Suppressor macrophage (primary cell): ENCODE results near the gene SDK1.

Source experiments
- DNase-seq, 4 experiments: peaks; one replicate each; pipeline ENCODE4 v3.0.0-alpha.2; 2020 to 2022
- total RNA-seq, 17 experiments: gene quantifications; one replicate each; lab custom pipeline; 2026; ENCODE audit warnings: mixed read lengths in 6 of 17, inconsistent platforms in 3 of 17; lab: John Stamatoyannopoulos, UW

SDK1 gene, protein sequence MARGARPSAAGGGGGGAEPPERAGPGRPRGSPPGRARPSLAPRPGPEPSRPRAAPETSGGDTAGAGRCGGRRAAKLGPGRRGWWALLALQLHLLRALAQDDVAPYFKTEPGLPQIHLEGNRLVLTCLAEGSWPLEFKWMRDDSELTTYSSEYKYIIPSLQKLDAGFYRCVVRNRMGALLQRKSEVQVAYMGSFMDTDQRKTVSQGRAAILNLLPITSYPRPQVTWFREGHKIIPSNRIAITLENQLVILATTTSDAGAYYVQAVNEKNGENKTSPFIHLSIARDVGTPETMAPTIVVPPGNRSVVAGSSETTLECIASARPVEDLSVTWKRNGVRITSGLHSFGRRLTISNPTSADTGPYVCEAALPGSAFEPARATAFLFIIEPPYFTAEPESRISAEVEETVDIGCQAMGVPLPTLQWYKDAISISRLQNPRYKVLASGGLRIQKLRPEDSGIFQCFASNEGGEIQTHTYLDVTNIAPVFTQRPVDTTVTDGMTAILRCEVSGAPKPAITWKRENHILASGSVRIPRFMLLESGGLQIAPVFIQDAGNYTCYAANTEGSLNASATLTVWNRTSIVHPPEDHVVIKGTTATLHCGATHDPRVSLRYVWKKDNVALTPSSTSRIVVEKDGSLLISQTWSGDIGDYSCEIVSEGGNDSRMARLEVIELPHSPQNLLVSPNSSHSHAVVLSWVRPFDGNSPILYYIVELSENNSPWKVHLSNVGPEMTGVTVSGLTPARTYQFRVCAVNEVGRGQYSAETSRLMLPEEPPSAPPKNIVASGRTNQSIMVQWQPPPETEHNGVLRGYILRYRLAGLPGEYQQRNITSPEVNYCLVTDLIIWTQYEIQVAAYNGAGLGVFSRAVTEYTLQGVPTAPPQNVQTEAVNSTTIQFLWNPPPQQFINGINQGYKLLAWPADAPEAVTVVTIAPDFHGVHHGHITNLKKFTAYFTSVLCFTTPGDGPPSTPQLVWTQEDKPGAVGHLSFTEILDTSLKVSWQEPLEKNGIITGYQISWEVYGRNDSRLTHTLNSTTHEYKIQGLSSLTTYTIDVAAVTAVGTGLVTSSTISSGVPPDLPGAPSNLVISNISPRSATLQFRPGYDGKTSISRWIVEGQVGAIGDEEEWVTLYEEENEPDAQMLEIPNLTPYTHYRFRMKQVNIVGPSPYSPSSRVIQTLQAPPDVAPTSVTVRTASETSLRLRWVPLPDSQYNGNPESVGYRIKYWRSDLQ (N-terminal part only)
- total RNA-seq, result 0.14 to 8.0 (median 0.62) reads per million in 17 experiments

DNA sequence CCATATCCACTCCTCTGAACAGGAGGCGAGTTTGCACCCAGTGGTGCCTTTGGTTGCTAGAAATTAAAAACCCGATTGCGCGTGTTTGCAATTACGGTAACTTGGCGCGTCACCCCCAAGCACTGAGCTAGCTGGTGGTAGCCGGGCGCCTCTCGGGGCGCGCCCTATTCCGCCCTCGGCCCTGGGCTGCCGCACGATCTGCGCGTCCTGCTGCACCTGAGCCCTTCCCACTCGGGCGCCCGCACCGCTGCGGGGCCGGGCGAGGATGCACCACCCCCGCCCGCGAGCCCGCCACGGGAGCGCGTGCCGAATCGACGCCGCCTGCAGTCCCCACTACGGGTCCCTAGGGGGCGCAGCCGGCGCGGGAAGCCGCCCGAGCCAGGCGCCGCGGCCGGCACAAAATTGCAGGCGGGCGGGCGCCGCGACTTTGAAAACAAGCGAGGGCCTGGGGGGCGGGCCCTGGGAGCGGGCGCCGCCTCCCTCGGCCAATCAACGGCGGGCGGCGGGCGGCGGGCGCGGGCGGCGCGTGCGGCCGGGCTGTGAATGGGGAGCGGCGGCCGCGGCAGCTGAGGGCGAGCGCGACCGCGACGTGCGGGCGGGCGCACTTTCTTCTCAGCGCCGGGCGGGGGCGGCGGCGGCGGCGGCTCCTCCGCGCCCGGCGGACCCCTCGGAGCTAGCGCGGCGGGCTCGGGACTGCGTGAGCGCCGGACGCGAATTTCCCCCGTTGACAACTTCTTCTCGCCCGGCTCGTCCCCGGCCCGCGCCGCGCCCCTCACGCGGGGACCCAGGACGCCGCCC is at the start of gene SDK1:
TSS of gene SDK1 (plus strand) at position 602 of the 798 bp plus-strand sequence. CDS start 335 bp downstream, outside the sequence.
- DNase-seq, result peak; percentile 92 to 97 (median 96)

DNA sequence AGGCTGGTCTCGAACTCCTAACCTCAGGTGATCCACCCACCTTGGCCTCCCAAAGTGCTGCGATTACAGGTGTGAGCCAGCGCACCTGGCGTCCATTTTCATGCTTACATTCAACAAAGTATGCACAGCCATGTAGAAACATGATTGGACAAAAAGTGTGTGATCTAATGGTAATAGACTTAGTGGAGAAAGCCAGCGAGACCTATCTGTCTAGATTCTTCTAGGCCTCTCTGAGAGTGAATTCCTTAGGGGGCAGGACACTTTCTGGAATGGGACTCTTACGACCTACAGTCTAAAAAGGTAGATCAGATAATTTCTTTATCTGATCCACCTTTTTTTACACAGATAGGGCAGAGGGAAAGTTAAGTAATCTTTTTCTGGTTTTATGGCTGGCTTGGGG is 46.3 kb upstream of the SDK1 start:
- no peak for DNase-seq

DNA sequence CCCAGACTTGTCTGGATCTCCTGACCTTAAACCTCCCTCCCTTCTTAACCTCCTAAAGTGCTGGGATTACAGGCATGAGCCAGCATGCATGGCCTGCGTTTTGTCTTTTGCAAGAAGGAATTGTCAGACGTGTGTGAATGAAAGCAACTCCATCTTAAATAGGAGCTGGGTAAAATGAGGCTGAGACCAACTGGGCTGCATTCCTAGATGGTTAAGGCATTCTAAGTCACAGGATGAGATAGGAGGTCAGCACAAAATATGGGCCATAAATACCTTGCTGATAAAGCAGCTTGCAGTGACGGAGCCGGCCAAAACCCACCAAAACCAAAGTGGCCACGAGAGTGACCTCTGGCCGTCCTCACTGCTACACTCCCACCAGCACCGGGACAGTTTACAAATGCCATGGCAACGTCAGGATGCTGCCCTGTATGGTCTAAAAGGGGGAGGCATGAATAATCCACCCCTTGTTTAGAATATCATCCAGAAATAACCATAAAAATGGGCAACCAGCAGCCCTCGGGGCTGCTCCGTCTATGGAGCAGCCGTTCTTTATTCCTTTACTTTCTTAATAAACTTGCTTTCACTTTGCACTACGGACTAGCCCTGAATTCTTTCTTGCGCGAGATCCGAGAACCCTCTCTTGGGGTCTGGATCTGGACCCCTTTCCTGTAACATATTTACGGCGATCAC is 41.2 kb upstream of the SDK1 start:
- no peak for DNase-seq

DNA sequence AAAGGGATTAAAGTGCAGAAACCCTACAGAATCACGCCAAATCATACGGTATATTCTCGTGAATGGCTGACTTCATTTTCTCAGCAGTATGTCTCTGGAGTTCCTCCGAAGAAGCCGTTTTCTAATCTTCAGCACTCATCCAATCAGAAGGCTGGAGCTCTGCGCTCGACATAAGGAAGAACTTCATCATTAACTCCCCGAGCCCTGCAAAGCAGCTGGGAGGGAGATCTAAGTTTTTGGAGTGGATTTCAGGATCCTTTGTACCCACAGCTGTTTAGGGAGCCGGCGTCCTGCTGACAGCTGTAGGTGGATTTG is 40.7 kb upstream of the SDK1 start:
- DNase-seq, result no peak

DNA sequence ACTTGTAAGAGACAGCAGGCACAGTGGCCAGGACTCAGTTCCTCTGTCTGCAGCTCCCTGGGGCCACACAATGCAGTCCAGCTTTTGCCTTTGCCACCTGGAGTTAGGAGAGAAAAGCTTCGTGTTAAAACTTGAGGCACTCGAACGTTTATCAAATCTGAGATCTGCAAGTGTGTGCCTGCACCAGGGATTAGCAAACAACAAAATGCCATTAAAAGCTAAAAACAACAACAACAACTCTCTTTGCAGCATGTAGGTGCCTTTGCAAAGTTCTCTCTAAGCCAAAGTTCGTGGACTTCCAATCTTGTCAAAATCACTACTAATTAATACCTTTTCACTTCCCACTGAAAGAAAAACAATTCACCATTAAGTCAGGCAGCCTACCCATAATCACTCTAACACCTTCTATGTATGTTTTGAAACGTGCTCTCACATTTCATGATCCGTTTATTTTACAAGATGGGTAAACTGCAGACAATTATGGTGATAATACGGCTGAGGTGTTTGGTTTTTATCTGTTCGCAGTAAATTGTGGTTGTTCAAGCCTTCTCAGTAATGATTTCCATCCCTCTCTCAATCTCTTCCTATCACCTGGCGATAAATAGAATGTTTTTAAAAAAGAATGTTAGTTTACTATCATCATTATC is 36.2 kb upstream of the SDK1 start:
- no peak for DNase-seq

DNA sequence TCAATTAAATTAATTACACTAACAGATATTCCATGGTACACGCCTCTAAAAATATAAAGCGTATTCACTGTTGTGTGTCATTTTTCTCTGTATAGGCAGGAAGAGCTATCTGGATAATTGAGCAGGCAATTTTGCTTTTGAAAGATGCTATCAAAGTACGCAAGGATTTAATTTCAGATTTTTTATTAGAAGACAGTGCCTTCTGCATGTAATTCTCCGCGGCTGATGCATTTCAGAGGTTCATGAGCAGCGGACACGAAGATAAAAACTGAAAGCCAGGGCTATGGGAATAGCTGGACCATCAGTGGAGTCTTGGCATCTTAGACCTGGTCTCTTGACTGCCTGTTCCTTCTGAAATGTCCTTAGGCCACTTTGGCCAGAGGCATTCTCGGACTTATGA is 35.7 kb upstream of the SDK1 start:
- no peak for DNase-seq

DNA sequence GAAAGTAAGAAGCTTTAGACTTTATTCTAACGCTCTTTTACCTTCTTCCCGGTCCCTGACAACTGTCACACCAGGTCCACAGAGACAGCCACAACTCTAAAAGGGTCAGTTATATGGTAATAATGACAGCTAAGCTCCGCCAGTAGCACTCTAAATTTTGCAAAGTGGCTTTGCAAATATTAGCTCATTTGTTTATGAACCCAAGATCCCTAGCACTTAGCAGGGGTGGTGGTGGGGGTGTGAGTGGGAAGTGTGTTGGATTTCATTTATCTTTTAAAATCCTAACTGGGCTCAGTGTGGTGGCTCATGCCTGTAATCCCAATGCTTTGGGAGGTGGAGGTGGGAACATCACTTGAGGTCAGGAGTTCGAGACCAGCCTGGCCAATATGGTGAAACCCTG is 34.8 kb upstream of the SDK1 start:
- DNase-seq, result no peak

DNA sequence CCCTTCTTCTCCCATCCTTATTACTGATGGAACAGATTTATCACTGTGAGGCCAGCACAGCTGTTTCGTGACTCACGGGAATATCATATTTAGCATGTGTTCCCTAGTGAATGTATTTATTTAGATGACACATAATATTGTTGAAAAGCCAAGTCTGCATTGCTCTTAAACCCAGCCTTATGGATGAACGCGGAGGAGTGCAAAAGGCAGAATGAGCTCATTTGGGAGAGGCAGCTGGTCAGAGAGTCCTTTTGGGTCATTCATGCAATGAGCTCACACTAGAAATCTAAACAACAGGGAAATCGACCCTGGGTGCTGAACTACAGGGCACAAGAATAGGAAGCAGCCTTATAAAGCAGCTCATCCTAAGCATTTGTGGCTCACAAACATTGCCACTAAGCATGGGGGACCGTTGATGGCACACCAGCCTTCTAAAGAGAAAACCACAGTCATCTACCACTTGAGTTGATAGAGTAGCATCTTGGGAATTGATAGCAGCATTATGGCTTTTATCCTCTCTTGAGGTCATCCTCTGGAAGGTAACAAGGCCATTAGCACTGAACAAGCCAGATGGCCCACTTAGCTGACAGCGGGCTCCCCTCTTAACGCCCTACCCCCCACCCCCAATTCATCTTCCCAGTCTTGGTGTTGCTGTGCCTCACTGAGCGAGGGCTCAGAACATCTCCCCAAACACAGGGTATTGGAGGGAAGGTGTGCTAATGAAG is 32.9 kb upstream of the SDK1 start:
- no peak for DNase-seq

DNA sequence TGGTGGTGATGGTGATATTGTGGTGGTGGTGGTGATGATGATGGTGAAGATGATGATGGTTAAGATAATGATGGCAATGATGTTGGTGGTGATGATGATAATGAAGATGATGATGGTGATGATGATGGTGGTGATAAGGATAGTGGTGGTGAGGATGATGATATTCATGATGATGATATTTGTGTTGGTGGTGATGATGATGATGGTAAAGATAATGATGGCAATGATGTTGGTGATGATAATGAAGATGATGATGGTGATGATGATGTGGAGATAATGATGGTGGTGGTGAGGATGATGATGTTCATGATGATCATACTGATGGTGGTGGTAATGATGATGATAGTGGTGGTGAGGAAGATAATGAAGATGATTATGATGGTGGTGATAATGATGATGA is 30.7 kb upstream of the SDK1 start:
- no peak for DNase-seq

DNA sequence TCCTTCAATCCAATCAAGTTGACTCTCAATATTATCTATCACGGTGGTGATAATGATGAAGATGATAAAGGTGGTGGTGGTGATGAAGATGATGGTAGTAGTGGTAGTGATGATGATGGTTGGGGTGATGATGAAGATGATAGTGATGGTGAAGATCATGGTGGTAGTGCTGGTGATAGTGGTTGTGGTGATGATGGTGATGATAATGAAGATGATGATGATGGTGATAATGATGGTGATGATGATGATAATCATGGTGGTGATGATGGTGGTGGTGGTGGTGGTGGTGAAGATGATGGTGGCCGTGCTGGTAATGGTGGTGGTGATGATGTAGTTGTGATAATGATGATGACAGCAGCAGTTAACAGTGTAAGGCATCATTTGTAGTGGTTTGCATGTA is 29.8 kb upstream of the SDK1 start:
- no peak for DNase-seq

DNA sequence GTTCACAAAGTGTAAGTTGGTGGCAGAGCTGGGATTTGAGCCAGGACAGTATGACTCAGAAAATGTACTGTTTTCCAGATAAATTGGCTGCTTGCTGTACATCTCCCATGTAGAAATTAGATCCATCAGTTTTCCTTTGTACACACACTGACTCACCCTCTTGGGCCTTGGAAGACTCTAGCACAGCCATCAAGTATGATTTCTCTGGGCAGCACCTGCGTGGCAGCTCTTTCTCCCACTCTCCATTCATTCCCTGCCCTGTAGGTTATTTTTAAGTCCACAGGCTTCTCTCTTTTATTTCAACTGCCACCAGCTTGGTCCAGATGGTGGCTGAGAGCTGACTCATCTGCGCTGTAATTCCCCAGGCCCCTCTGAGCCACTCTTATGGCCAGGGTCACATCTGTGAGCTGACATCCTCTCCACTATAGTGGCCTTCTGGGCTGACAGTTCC is 28.3 kb upstream of the SDK1 start:
- DNase-seq, result no peak

DNA sequence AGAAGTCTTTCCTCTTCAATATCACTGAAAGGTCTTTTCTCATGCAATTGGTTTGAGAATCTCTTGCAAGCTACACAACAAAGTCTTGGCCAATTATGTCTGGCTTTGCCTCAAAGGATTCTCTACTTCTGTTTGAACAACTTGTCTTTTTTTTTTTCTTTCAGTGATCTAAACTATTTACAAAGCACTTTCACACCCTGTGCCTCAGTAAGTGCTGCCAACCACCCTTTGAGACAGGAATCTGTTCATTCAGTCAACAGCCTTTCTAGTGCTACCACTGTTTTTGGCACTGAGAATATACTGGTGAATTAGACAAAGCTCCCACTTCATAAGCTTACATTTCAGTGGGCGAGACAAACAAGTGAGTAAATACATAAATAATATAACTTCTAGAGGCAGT is 26.9 kb upstream of the SDK1 start:
- DNase-seq, result no peak

DNA sequence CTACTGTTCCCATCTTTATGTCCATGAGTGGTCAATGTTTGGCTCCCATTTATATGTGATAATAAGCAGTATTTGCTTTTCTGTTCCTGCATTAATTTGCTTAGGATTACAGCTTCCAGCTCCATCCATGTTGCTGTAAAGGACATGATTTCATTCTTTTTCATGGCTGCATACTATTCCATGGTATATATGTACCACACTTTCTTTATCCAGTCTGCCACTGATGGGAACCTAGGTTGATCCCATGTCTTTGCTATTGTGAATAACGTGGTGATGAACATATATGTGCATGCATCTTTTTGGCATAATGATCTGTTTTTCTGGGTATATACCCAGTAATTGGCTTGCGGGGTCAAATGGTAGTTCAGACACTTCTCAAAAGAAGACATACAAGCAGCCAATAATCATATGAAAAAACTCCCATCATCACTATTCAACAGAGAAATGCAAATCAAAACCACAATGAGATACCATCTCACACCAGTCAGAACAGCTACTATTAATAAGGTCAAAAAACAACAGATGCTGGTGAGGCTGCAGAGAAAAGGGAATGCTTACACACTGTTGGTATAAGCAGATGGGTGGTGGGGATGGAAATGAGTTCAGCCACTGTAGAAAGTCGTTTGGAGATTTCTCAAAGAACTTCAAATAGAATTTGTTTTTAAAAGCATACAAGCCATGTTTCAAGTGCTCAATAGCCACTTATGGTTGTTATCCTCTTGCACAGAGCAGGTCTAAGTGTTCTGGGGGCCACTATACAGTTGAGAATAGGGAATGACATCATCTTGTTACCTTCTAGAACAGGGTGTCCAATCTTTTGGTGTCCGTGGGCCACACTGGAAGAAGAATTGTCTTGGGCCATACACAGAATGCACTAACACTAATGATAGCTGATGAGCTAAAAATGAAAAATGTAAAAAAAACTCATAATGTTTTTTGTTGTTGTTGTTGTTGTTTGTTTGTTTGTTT is 23.2 kb upstream of the SDK1 start:
- no peak for DNase-seq

DNA sequence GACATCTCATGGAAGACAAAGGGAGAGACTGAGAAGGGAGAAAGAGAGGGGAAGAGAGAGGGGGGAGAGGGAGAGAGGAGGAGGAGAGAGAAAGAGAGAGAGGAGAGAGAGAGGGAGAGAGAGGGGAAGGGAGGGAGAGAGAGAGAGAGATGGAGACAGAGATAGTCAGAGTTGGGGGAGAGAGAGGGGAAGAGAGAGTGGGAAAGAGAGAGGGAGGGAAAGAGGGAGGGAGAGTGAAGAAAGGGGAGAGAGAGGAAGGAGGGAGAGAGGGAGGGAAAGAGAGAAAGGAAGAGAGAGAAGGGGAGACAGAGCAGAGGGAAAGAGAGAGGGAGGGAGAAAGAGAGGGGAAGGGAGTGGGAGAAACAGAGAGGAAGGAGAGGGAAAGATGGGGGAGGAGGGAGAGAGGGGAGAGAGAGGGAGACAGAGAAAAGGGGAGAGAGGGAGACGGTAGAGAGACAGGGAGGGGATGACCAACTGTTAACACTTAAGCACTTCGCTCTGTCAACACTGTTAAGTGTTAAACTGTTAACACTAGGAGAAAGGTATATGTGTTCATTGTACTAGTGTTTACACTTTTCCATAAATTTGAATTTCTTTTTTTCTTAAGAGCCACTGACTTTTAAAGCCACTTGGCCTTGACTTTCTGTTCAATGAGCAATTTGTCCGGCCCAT is 21.8 kb upstream of the SDK1 start:
- no peak for DNase-seq

DNA sequence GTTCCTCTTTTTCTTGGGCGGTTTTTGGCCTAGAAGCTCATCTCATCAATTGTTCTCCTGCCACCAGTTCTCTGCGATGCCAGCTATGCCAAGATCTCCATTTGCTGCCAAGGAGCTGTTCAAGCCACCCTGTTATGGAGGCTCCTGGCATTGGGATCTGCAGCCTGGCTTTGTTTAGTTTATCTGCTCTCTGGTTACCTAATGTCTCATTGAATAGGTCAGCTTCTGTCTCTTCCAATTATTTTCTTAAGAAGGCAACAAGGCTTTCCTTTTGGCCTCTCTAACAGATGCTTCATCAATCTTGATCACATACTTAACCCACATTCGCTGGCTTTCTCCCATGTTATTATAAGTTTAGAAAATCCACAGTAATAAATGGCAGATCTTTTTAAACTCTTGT is 20.6 kb upstream of the SDK1 start:
- no peak for DNase-seq

DNA sequence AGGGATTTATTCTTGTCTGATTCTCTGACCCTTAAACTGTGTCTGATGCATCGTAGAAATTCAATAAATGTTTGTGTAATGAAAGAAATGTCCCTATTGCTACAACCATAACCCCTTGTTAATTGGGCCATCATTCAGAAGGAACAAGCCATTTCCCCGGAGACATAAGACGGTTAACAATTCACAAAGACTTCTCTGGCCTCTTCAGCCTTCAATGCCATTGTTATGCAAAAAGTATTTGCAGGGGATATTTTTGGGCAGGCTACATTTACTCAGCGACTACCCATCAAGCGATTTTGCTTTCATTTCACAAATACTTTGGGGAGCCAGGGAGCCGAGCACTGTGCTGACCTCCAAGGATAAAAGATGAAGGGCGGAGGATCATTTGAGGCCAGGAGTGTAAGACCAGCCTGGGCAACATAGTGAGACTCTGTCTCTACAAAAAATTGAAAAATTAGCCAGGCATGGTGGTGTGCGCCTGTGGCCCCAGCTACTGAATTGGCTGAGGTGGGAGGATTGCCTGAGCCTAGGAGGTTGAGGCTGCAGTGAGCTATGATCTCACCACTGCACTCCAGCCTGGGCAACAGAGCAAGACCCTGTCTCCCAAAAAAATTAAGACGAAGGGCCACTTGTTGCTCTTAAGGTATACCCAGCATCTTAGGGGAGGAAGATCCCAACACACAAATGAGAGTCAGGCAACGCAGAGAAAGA is 20.0 kb upstream of the SDK1 start:
- no peak for DNase-seq

DNA sequence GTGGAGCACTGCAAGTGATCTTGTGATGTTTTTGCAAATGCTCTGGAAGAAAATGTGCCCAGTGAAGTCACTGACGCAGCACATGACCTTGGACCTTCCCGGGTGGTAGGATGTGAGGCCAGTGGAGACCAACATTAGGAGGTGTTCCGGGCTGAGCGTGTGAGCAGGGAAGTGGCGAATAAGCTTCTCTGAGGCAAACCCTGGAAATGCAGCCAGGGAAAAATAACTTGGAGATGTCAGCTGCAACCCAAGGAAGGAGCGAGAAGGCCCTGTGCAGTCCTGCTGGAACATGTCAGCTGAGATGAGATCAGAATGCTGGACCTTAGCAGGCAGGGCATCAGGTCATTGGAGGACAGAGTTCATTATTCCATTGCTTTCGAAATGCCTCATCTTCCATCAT is 18.6 kb upstream of the SDK1 start:
- no peak for DNase-seq
